H1 (cell line): ENCODE measurements around the gene TTC22.

ENCODE experiments used
- CREB1 ChIP-seq: IDR thresholded peaks from 2 replicates; pipeline ENCODE4 v1.6.1; 2012; ENCODE audit warnings: inconsistent platforms
- JUN ChIP-seq: IDR thresholded peaks from 2 replicates; pipeline ENCODE4 v1.6.1; 2011; ENCODE audit warnings: low read depth, mild to moderate bottlenecking, improper control_type of control experiment, low read length
- POLR2AphosphoS5 ChIP-seq: IDR thresholded peaks from 2 replicates; pipeline ENCODE4 v1.6.1; 2011; ENCODE audit warnings: low read depth, low read length
- SRF ChIP-seq: IDR thresholded peaks from 2 replicates; pipeline ENCODE4 v1.6.1; 2011; ENCODE audit warnings: mild to moderate bottlenecking, low read depth, low read length, moderate library complexity
- TF ChIP-seq, protein P1 (sequence below): IDR thresholded peaks from 2 replicates; pipeline ENCODE4 v1.6.1; 2012; ENCODE audit warnings: low read length, inconsistent platforms
- TF ChIP-seq, protein P2 (sequence below): IDR thresholded peaks from 2 replicates; pipeline ENCODE4 v1.6.1; 2011; ENCODE audit warnings: low read depth, mild to moderate bottlenecking, low read length; ENCODE audit not compliant: insufficient read depth
- TF ChIP-seq, protein P3 (sequence below): IDR thresholded peaks from 2 replicates; pipeline ENCODE4 v1.6.1; 2011; ENCODE audit warnings: low read length, improper control_type of control experiment

DNA sequence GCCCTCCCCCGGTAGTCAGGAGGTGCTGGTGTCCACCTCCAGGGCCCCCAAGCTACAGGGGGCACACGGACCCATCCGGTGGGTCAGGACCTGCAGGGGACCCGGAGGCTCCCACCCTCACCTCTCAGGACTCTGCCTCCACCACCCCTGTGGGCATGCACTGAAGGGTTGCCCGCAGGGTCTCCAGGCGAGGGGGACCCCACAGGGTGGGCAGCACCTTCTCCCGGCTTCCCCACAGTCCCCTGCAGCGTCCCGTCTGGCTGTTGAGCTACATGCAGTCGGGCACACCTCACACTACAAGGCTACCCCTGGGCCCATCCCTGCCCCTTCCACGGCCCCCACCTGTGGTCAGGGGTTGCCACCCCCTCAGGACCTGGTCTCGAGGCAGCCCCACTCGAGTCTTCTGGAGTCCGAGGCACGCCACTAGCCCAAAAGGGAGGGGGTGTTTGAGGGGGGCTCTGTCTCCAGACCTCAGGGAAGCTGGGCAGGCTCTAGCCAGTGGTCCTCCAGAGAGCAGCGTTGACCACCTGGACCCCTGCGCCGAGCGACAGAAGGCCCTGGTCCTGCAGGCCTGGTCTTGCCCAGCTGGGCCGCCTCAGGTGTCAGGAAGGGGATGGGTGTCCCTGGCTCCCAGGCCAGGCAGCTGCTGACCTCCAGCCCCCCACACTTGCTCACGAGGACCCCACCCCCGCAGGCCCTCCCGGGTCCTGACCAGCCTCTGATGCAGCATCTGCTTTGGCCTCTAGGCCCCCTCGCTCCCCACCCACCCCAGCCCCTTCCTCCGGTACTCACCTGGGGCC lies 46.4 kb downstream of the TTC22 start:
- no peak for TF ChIP-seq POLR2AphosphoS5
- TF ChIP-seq SRF, result no peak
- TF ChIP-seq, protein P1, sequence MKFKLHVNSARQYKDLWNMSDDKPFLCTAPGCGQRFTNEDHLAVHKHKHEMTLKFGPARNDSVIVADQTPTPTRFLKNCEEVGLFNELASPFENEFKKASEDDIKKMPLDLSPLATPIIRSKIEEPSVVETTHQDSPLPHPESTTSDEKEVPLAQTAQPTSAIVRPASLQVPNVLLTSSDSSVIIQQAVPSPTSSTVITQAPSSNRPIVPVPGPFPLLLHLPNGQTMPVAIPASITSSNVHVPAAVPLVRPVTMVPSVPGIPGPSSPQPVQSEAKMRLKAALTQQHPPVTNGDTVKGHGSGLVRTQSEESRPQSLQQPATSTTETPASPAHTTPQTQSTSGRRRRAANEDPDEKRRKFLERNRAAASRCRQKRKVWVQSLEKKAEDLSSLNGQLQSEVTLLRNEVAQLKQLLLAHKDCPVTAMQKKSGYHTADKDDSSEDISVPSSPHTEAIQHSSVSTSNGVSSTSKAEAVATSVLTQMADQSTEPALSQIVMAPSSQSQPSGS, result no peak
- no peak for TF ChIP-seq JUN
- TF ChIP-seq, protein P2, sequence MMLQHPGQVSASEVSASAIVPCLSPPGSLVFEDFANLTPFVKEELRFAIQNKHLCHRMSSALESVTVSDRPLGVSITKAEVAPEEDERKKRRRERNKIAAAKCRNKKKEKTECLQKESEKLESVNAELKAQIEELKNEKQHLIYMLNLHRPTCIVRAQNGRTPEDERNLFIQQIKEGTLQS, result no peak
- no peak for TF ChIP-seq CREB1
- TF ChIP-seq, protein P3, sequence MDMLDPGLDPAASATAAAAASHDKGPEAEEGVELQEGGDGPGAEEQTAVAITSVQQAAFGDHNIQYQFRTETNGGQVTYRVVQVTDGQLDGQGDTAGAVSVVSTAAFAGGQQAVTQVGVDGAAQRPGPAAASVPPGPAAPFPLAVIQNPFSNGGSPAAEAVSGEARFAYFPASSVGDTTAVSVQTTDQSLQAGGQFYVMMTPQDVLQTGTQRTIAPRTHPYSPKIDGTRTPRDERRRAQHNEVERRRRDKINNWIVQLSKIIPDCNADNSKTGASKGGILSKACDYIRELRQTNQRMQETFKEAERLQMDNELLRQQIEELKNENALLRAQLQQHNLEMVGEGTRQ, result no peak
